ENCODE data around the gene PIK3CD.
"Not testable (repeated sequence)": the region's sequence is repeated elsewhere in the genome, so short reads cannot be mapped to it uniquely, and the experiment has no call there.

Gene PIK3CD

GRCh38 chr1:9670085-9670484, 18.6 kb downstream of the PIK3CD start:
- TF ChIP-seq CTCF (IDR thresholded peaks at IDR 0.05; ENCODE audit: borderline replicate concordance, insufficient read depth, low read depth, low read length), result no peak
- no peak overlapping the region for H3K4me3 ChIP-seq (ENCODE audit: low read depth, low read length)

GRCh38 chr1:9671377-9672140, 20.0 kb downstream of the PIK3CD start:
- H3K4me3 ChIP-seq (ENCODE audit: low read depth, low read length), result no peak overlapping the region
- no peak for TF ChIP-seq CTCF (IDR thresholded peaks at IDR 0.05; ENCODE audit: borderline replicate concordance, insufficient read depth, low read depth, low read length)

- no peak for TF ChIP-seq CTCF (IDR thresholded peaks at IDR 0.05; ENCODE audit: borderline replicate concordance, insufficient read depth, low read depth, low read length)
These were observed 20.9 kb downstream of the PIK3CD start for GRCh38 chr1:9672444-9672843.

GRCh38 chr1:9675393-9675792, 23.9 kb downstream of the PIK3CD start:
- no peak for TF ChIP-seq CTCF (IDR thresholded peaks at IDR 0.05; ENCODE audit: borderline replicate concordance, insufficient read depth, low read depth, low read length)

More at GRCh38 chr1:9672444-9672843, 20.9 kb downstream of the PIK3CD start:
- no peak overlapping the region for H3K4me3 ChIP-seq (ENCODE audit: low read depth, low read length)

GRCh38 chr1:9676128-9676527, 24.6 kb downstream of the PIK3CD start:
- not testable (repeated sequence) for H3K4me3 ChIP-seq (ENCODE audit: low read depth, low read length)

More at GRCh38 chr1:9675393-9675792, 23.9 kb downstream of the PIK3CD start:
- H3K4me3 ChIP-seq (ENCODE audit: low read depth, low read length), result no peak overlapping the region

- H3K4me3 ChIP-seq (ENCODE audit: low read depth, low read length), result no peak overlapping the region
- TF ChIP-seq CTCF (IDR thresholded peaks at IDR 0.05; ENCODE audit: borderline replicate concordance, insufficient read depth, low read depth, low read length), result no peak
These were observed 25.4 kb downstream of the PIK3CD start for GRCh38 chr1:9676815-9677393.

- TF ChIP-seq CTCF (IDR thresholded peaks at IDR 0.05; ENCODE audit: borderline replicate concordance, insufficient read depth, low read depth, low read length), result no peak
These were observed 28.6 kb downstream of the PIK3CD start for GRCh38 chr1:9680091-9680490.

More at GRCh38 chr1:9680091-9680490, 28.6 kb downstream of the PIK3CD start:
- H3K4me3 ChIP-seq (ENCODE audit: low read depth, low read length), result no peak overlapping the region

Measured in GM12875 (cell line).